Naive thymus-derived CD8-positive, alpha-beta T cell (primary cell): ENCODE measurements around the gene CCL28. TPM values are rescaled to one million over a fixed set of nuclear protein-coding genes. Genes with fewer than 3 reads are reported as not detected.
"Not testable (repeated sequence)": the region's sequence is repeated elsewhere in the genome, so short reads cannot be mapped to it uniquely, and the experiment has no call there.

Experiments
- ATAC-seq, 2 donors: fragments of 150-1000 bp; cut with Tn5 transposase in 1 of 2; sonication (Bioruptor Pico), chemical (Tn5 transposase) in 1 of 2; 1 replicate in 1 of 2; 2 replicates in 1 of 2; pipeline ENCODE4 v1.10.0; 2021; ENCODE audit warnings: mild to moderate bottlenecking in 2 of 2, moderate library complexity in 2 of 2
- POLR2A ChIA-PET: fragments of 350-600 bp; sonication (Branson Sonifier 250); formaldehyde crosslinking; loops from one replicate; lab custom pipeline; 2021; ENCODE audit warnings: antibody characterized with exemption; lab: Charles Lee
- DNase-seq, 10 donors: peaks; one replicate each; pipeline versions ENCODE4 v3.0.0 to v3.0.0-alpha.2; 2020 to 2022
- H3K27ac Mint-ChIP-seq, 10 donors: one replicate each; pipeline ENCODE4 v1.8.0; 2020 to 2022; ENCODE audit warnings: mild to moderate bottlenecking in 10 of 10, mixed read lengths in 10 of 10, moderate library complexity in 4 of 10, inconsistent platforms in 1 of 10
- H3K27me3 Mint-ChIP-seq, 5 donors: one replicate each; pipeline ENCODE4 v1.8.0; 2021 to 2022; ENCODE audit warnings: mixed read lengths in 5 of 5
- H3K36me3 Mint-ChIP-seq, 3 donors: one replicate each; pipeline ENCODE4 v1.8.0; 2020 to 2022; ENCODE audit warnings: mixed read lengths in 3 of 3, mild to moderate bottlenecking in 2 of 3, inconsistent platforms in 1 of 3
- H3K4me1 Mint-ChIP-seq, 4 donors: one replicate each; pipeline ENCODE4 v1.8.0; 2021 to 2022; ENCODE audit warnings: mixed read lengths in 4 of 4
- H3K4me3 Mint-ChIP-seq, 10 donors: one replicate each; pipeline ENCODE4 v1.8.0; 2020 to 2022; ENCODE audit warnings: mild to moderate bottlenecking in 10 of 10, mixed read lengths in 10 of 10, moderate library complexity in 6 of 10, inconsistent platforms in 1 of 10
- H3K9me3 Mint-ChIP-seq, 9 donors: one replicate each; pipeline ENCODE4 v1.8.0; 2020 to 2022; ENCODE audit warnings: mixed read lengths in 9 of 9, mild to moderate bottlenecking in 3 of 9, inconsistent platforms in 1 of 9, moderate library complexity in 1 of 9
- polyA plus RNA-seq, 3 donors: library from polyadenylated mRNA; unstranded; fragments of 300-500 nt; fragmentation: Illumina TruSeq; gene quantifications; one replicate each; pipeline ENCODE4 v1.2.3, GENCODE V29; 2021
- total RNA-seq, 8 experiments: library from RNA in 2 of 8; stranded (reverse) in 2 of 8; gene quantifications; one replicate each; pipeline ENCODE4 v1.2.3 and lab custom pipeline; 2021 to 2026

CCL28 gene
- total and polyA plus RNA-seq, 5 experiments from 2014 or later = 10.5 to 25.7 (median 15.6) TPM

DNA sequence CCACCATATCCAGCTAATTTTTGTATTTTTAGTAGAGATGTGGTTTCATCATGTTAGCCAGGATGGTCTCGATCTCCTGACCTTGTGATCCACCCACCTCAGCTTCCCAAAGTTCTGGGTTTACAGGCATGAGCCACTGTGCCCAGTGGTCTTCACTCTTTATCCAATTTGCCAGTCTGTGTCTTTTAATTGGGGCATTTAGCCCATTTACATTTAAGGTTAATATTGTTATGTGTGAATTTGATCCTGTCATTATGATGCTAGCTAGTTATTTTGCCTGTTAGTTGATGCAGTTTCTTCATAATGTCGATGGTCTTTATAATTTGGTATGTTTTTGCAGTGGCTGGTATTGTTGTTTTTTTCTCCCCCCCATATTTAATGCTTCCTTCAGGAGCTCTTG is 47.0 kb downstream of the CCL28 start:
- H3K4me1 Mint-ChIP-seq = not testable (repeated sequence)

DNA sequence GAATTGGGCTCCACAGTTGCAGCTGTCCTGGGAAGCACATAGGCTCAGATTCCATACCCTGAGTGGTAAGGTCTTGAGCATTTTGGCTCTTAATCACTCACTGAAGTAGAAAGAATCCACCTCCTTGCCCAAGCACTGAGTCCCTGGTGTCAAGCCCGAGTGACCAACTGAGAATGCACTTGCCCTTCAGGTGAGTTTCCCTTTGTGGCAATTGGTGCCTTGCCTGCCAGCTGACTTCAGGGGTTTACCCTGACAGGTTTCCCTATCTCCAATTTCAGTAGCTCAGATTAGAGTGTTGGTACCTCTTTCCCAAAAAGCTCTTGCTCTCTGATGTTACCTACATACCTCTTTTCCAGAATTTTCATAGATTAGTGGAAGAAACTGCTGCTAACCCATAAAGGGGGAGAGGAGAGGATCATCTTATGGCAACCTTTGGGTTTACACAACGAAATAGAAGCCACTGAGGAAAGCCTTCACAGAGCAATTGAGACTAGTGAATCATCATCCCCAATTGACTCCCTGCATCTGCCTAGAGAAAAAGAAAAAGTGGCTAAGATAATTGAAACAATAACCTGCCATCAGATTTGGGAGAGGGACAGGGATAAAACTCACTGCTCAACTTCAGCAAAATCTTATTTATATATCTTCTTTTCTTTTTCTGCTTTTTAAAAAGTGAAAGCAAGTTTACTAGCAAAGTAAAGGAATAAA is 48.6 kb downstream of the CCL28 start:
- Mint-ChIP-seq H3K27ac (no peak overlapping the region), H3K4me3 (no peak overlapping the region), H3K4me1 (no peaks in the 10 kb centered on the region), H3K27me3 (no peaks in the 10 kb centered on the region), H3K36me3 (peaks cover 9 to 30% (median 17%) of the 10 kb centered on the region in 3 donors), H3K9me3 (peaks cover 15 to 66% (median 45%) of the 10 kb centered on the region in 9 donors)
- ATAC-seq = no peak
- POLR2A ChIA-PET = no interaction called here
- no peak for DNase-seq

More for the DNA sequence above, 47.0 kb downstream of the CCL28 start:
- POLR2A ChIA-PET, H3K27me3 Mint-ChIP-seq, H3K4me3 Mint-ChIP-seq, H3K27ac Mint-ChIP-seq, ATAC-seq, DNase-seq: not testable (repeated sequence)
- peaks cover 12 to 59% (median 38%) of the 10 kb centered on the region in 9 donors for H3K9me3 Mint-ChIP-seq
- H3K36me3 Mint-ChIP-seq = peaks cover 13 to 27% (median 21%) of the 10 kb centered on the region in 3 donors

DNA sequence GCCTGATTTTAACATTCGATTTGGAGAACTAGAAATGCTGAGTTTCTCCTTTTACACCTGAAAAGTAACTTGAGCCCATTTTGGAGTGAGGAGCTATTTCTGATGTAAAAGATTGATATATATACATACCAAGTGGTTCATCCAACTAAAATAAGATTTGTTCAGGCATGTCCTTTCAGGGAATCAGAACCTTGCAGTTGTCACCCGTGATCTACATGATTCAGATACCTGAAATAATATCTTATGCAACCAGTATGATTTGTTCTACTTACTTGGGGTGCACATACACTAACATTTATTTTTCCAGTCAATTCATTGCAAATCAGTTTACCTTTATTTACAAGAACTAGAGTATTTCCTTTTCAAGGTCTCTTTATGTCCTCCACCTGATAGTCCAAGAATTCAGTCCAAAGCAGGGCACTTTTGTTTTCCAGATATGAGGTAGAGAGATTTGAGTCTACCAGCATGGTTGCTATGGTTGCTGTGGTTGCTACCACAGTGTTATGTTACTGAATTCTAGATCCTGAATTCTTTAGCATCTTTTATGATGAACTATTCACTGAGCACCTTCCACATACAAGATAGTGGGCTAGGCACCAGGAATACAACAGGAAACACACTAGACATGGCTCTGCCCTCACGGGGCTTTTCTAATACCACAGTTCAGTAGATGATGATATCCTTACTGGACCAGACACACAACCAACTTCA is 49.3 kb downstream of the CCL28 start:
- Mint-ChIP-seq H3K27me3 (no peaks in the 10 kb centered on the region), H3K4me1 (no peaks in the 10 kb centered on the region), H3K27ac (no peak overlapping the region), H3K9me3 (peaks cover 15 to 63% (median 39%) of the 10 kb centered on the region in 9 donors), H3K4me3 (no peak overlapping the region), H3K36me3 (peaks cover 9 to 23% (median 15%) of the 10 kb centered on the region in 3 donors)
- no peak for ATAC-seq
- no peak for DNase-seq
- POLR2A ChIA-PET = no interaction called here

DNA sequence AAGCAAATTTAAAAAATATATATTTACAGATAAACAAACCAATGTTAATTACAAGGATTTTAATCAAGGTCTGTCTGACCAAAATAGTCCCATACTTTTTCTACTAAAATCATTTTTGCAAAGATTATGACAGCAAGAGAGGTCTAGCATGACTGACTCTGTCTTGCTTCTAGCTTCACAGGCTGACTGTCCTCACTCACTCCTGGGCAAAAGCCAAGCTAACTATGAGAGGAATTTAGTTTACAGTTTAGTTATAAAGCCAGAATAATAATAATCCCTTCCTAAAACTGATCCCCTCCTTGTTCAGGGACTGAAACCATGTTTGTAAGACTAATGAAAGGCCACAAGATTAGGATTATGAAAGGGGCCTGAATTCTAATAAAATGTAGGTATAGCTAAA is 53.5 kb downstream of the CCL28 start:
- DNase-seq = no peak
- POLR2A ChIA-PET = no interaction called here
- peaks cover 15 to 38% (median 25%) of the 10 kb centered on the region in 9 donors for H3K9me3 Mint-ChIP-seq
- no peak overlapping the region for H3K27ac Mint-ChIP-seq
- H3K36me3 Mint-ChIP-seq = peaks cover 2 to 13% (median 6%) of the 10 kb centered on the region in 3 donors
- H3K27me3 Mint-ChIP-seq = peaks cover 0 to 11% (median 2%) of the 10 kb centered on the region in 5 donors
- no peak for ATAC-seq
- peaks cover 0 to under 1% (median 0%) of the 10 kb centered on the region in 4 donors for H3K4me1 Mint-ChIP-seq
- no peak overlapping the region for H3K4me3 Mint-ChIP-seq

DNA sequence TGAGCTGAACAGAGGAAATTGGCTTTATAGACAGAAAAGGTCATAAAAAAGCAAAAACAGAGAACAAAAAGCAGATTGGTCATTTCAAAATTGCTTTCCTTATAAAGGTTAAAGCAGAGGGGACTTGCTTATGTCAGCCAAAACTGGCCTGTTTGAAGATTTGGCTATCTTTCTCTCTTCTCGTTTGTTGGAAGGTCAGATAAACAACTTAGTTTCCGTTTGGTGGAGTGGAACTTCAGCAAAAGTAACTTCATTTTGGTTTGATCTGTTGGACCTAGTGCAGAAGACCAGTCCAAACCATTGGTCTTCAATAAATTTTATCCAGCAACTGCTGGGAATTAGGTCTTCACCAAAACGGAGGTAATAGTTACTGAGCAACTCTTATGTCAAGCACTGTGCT is 53.9 kb downstream of the CCL28 start:
- Mint-ChIP-seq H3K27ac (no peak overlapping the region), H3K4me3 (no peak overlapping the region)
- ATAC-seq = no peak

GRCh38 chr5:43357878-43358281 is 54.3 kb downstream of the CCL28 start:
- ATAC-seq = no peak
- Mint-ChIP-seq H3K27me3 (peaks cover 0 to 11% (median 2%) of the 10 kb centered on the region in 5 donors), H3K4me1 (peaks cover 0 to 2% (median 0%) of the 10 kb centered on the region in 4 donors), H3K4me3 (no peak overlapping the region), H3K9me3 (peaks cover 15 to 38% (median 25%) of the 10 kb centered on the region in 9 donors), H3K27ac (no peak overlapping the region), H3K36me3 (peaks cover 2 to 13% (median 6%) of the 10 kb centered on the region in 3 donors)
- POLR2A ChIA-PET = no interaction called here
- no peak for DNase-seq

More for the DNA sequence above, 53.9 kb downstream of the CCL28 start:
- Mint-ChIP-seq H3K4me1 (peaks cover 0 to 2% (median 0%) of the 10 kb centered on the region in 4 donors), H3K36me3 (peaks cover 2 to 13% (median 6%) of the 10 kb centered on the region in 3 donors), H3K27me3 (peaks cover 0 to 11% (median 2%) of the 10 kb centered on the region in 5 donors), H3K9me3 (peaks cover 15 to 38% (median 25%) of the 10 kb centered on the region in 9 donors)
- DNase-seq = no peak
- POLR2A ChIA-PET = no interaction called here

DNA sequence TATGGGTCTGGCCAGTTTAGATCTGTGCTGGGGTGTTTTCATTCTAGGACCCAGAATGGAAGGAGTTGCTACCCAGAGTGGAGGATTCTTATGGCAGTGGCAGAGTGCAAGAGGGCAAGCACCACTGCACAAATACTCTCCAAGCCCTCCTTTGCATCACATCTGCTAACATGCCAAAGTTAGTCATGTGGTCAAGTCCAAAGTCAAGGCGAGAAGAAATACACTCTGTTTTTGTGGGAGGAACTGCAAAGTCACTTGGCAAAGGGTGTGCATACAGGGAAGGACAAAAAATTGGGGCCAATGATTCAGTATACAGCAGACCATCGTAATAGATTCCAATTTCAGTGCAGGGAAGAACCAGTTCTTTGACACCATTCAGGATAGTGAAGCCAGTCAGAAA is 55.1 kb downstream of the CCL28 start:
- POLR2A ChIA-PET = no interaction called here
- DNase-seq (no peak), ATAC-seq (no peak)
- no peak overlapping the region for H3K4me3 Mint-ChIP-seq
- peaks cover 0 to 2% (median 0%) of the 10 kb centered on the region in 4 donors for H3K4me1 Mint-ChIP-seq
- H3K36me3 Mint-ChIP-seq = peaks cover 2 to 13% (median 6%) of the 10 kb centered on the region in 3 donors
- H3K9me3 Mint-ChIP-seq = peaks cover 14 to 35% (median 25%) of the 10 kb centered on the region in 9 donors
- no peak overlapping the region for H3K27ac Mint-ChIP-seq
- peaks cover 0 to 11% (median 2%) of the 10 kb centered on the region in 5 donors for H3K27me3 Mint-ChIP-seq

GRCh38 chr5:43354774-43355173 is 57.4 kb downstream of the CCL28 start:
- peaks cover 0 to 12% (median 2%) of the 10 kb centered on the region in 3 donors for H3K36me3 Mint-ChIP-seq
- H3K4me1 Mint-ChIP-seq = peaks cover 0 to 2% (median 0%) of the 10 kb centered on the region in 4 donors
- H3K9me3 Mint-ChIP-seq = peaks cover 0 to 14% (median 9%) of the 10 kb centered on the region in 9 donors
- peaks cover 0 to 20% (median 2%) of the 10 kb centered on the region in 5 donors for H3K27me3 Mint-ChIP-seq
- no peak overlapping the region for H3K27ac Mint-ChIP-seq
- POLR2A ChIA-PET = no interaction called here
- no peak overlapping the region for H3K4me3 Mint-ChIP-seq
- ATAC-seq (no peak), DNase-seq (no peak)

GRCh38 chr5:43353668-43354067 is 58.5 kb downstream of the CCL28 start:
- Mint-ChIP-seq H3K9me3 (peaks cover 0 to 4% (median 0%) of the 10 kb centered on the region in 9 donors), H3K36me3 (peaks cover 0 to 6% (median 0%) of the 10 kb centered on the region in 3 donors), H3K4me1 (peaks cover 0 to 2% (median 0%) of the 10 kb centered on the region in 4 donors), H3K27ac (no peak overlapping the region), H3K27me3 (peaks cover 0 to 20% (median 2%) of the 10 kb centered on the region in 5 donors), H3K4me3 (no peak overlapping the region)
- DNase-seq = no peak
- no peak for ATAC-seq
- POLR2A ChIA-PET = no interaction called here

DNA sequence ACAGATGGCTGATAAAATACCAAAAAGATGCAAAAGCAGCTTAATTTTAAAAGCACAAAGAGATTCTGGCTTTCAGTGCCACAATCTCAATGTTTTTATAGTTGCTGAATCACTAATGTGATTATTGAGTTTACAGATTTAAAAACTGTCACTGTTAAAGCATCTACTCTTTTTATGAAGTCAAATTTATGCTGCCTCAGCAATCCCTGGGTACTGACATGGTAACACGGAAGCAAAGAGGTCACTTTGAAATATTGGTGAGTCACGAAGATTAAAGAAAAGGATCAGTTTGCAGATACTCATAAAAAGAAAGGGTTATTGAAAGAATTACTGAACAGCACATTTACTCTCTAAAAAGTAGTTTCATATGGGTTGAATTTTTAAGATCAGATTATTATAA is 59.3 kb downstream of the CCL28 start:
- H3K27me3 Mint-ChIP-seq = peaks cover 3 to 20% (median 4%) of the 10 kb centered on the region in 5 donors
- POLR2A ChIA-PET = no interaction called here
- ATAC-seq (no peak), DNase-seq (no peak)
- peaks cover 0 to 4% (median 0%) of the 10 kb centered on the region in 9 donors for H3K9me3 Mint-ChIP-seq
- no peak overlapping the region for H3K27ac Mint-ChIP-seq
- H3K4me3 Mint-ChIP-seq = no peak overlapping the region
- H3K36me3 Mint-ChIP-seq = peaks cover 0 to 6% (median 0%) of the 10 kb centered on the region in 3 donors
- H3K4me1 Mint-ChIP-seq = peaks cover 0 to 2% (median 0%) of the 10 kb centered on the region in 4 donors

DNA sequence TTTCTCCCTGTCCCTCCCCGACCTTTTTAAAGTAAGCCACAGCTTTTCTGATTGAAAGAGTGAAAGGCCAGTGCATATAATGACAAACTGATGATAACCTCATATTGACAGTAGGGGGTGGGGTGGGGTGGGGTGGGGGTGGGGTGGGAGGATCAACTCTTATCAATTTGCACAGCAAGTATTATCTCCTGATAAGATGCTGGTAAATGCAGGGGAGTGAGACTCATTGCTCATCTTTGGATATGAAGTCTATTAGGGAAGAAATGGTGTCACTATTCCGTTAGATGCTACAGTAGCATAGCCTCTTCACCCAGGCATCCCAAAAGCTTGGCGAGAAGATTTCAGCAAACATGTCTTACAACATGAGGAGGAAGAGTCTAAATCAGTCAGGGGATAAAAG is 60.1 kb downstream of the CCL28 start:
- H3K4me1 Mint-ChIP-seq = peaks cover 0 to 2% (median 0%) of the 10 kb centered on the region in 4 donors
- ATAC-seq = no peak
- no peak for DNase-seq
- peaks cover 0 to 4% (median 0%) of the 10 kb centered on the region in 9 donors for H3K9me3 Mint-ChIP-seq
- H3K27me3 Mint-ChIP-seq = peaks cover 3 to 17% (median 4%) of the 10 kb centered on the region in 5 donors
- POLR2A ChIA-PET = no interaction called here
- H3K4me3 Mint-ChIP-seq = no peak overlapping the region
- peaks cover 0 to 4% (median 0%) of the 10 kb centered on the region in 3 donors for H3K36me3 Mint-ChIP-seq
- H3K27ac Mint-ChIP-seq = no peak overlapping the region

DNA sequence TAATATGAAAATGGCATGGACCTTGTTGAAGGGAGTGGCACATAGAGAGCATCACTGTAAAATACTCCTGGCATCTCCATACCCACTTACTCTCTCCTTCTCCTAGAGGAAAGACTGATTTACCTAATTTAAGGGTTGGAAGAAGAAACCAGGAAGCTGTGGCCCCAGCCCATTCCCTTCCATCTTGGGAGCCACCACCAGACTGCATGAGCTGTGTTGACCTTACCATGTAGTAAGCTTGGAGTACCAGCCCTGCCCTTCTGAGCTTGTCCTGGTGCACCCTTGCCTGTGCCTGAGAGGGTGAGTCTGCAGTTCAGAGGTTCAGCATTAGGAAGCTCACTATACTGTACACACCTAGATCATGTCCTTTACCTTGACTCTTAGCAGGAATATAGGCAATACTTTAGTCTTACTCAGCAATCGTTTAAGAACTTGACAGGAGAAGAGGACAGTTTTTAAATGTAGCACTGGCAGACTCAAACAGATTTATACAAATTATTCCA is 63.3 kb downstream of the CCL28 start:
- Mint-ChIP-seq H3K9me3 (peaks cover 0 to 16% (median 3%) of the 10 kb centered on the region in 9 donors), H3K4me1 (peaks cover 0 to 2% (median 0%) of the 10 kb centered on the region in 4 donors), H3K27me3 (peaks cover 2 to 12% (median 3%) of the 10 kb centered on the region in 5 donors), H3K36me3 (peaks cover 0 to 4% (median 0%) of the 10 kb centered on the region in 3 donors), H3K4me3 (no peak overlapping the region), H3K27ac (no peak overlapping the region)
- no peak for ATAC-seq
- DNase-seq = no peak
- POLR2A ChIA-PET = no interaction called here
